ENCODE data around the gene HOXC6. TPM values are rescaled to one million over a fixed set of nuclear protein-coding genes. Genes with fewer than 3 reads are reported as not detected.

HOXC6 gene
- total and polyA plus RNA-seq, 2 donors (not counting 3 experiments of a cell fraction or from before 2014, with no cell fraction given), result 0.58 to 0.72 TPM

- H3K9me3 ChIP-seq (replicated peaks; ENCODE audit: control insufficient read depth, insufficient read depth, low read length), result no peaks in the 10 kb centered on the region
- no peaks in the 10 kb centered on the region for H3K36me3 ChIP-seq (ENCODE audit: control insufficient read depth in 2 of 2, extremely low read depth in 1 of 2, insufficient read depth in 2 of 2, low read length in 2 of 2)
- intact Hi-C loops (cut with micrococcal nuclease) (loop anchor here (1.0 kb wide), 2 partner anchors 159 to 169 kb away; no protein-coding TSS in a partner anchor), dilution Hi-C loops (cut with MboI; ENCODE audit: extremely low pct_ligation_motif_present, low sequenced_read_pairs) (no loop called here)
- no peak overlapping the region for H2AFZ ChIP-seq (ENCODE audit: low read depth, low read length)
- CTCF ChIA-PET, result interaction anchor here (0.5 to 6.1 kb wide), 25 partner anchors 8 to 183 kb away, joined by 3 to 91 read pairs (median 5); partner anchors contain the start of genes HOXC10 and HOXC4
- no peak overlapping the region for H3K9ac ChIP-seq (replicated peaks; ENCODE audit: extremely low read depth, insufficient read depth, low read length)
- H4K20me1 ChIP-seq (replicated peaks; ENCODE audit: control insufficient read depth, extremely low read depth, insufficient read depth, low read length), result no peaks in the 10 kb centered on the region
- no peak overlapping the region for H3K27ac ChIP-seq (ENCODE audit: insufficient read depth, low read depth, low read length)
- no peak overlapping the region for H3K4me3 ChIP-seq (replicated peaks in 1 of 3; ENCODE audit: insufficient read depth in 1 of 3, low read depth in 1 of 3, low read length in 3 of 3)
- no peaks in the 10 kb centered on the region for H3K79me2 ChIP-seq (ENCODE audit: control insufficient read depth, insufficient read depth, low read length)
- FAIRE-seq (no peak), DNase-seq (ENCODE audit: low read depth, low spot score) (no peak)
- POLR2A ChIA-PET, result no interaction called here
- H3K9me1 ChIP-seq (replicated peaks; ENCODE audit: control insufficient read depth, extremely low read depth, insufficient read depth, low read length), result no peaks in the 10 kb centered on the region
- BruUV-seq (replicated peaks), result no TSS peak
- H3K27me3 ChIP-seq (ENCODE audit: control insufficient read depth in 2 of 2, insufficient read depth in 2 of 2, low read length in 2 of 2), result peaks cover 81 to 91% of the 10 kb centered on the region in 2 experiments
- H3K4me1 ChIP-seq (ENCODE audit: control insufficient read depth, extremely low read depth, insufficient read depth, low read length), result no peaks in the 10 kb centered on the region
- H3K4me2 ChIP-seq (ENCODE audit: insufficient read depth, low read length), result no peak overlapping the region
- TF ChIP-seq FOS (IDR thresholded peaks at IDR 0.05; ENCODE audit: borderline replicate concordance, insufficient read depth, low read length) (no peak), CTCF (IDR thresholded peaks at IDR 0.05; ENCODE audit: extremely low read depth in 1 of 2, insufficient read depth in 1 of 2, low read depth in 1 of 2, low read length in 2 of 2) (no peak), EZH2 (IDR thresholded peaks at IDR 0.05; ENCODE audit: borderline replicate concordance, low read depth, low read length, severe bottlenecking) (no peak), POLR2AphosphoS5 (IDR thresholded peaks at IDR 0.05; ENCODE audit: insufficient read depth, low read depth, low read length) (no peak), MAX (IDR thresholded peaks at IDR 0.05; ENCODE audit: insufficient read depth, insufficient read length) (no peak), MYC (IDR thresholded peaks at IDR 0.05; ENCODE audit: low read depth, low read length) (no peak), GATA2 (IDR thresholded peaks at IDR 0.05; ENCODE audit: insufficient read depth, insufficient read length, low read depth, low read length) (no peak), JUN (IDR thresholded peaks at IDR 0.05; ENCODE audit: borderline replicate concordance, insufficient read depth, insufficient read length, low read depth) (no peak), POLR2A (IDR thresholded peaks at IDR 0.05; ENCODE audit: low read depth, low read length) (no peak)
These were observed 3.9 kb downstream of the HOXC6 start for GRCh38 chr12:54032086-54032619.
